NCI-H1694 (cell line): Measurements from ENCODE around the gene ANKRD2.
"Not testable (repeated sequence)": the region's sequence is repeated elsewhere in the genome, so short reads cannot be mapped to it uniquely, and the experiment has no call there.

Experiments
- DNase-seq: peaks from one replicate; lab custom pipeline; 2025; lab: John Stamatoyannopoulos, UW

ANKRD2 gene

GRCh38 chr10:97572214-97572989 lies at the start of gene ANKRD2:
Gene ANKRD2 (plus strand): TSS chr10:97572779. CDS start chr10:97572789, 10 bp downstream.
- peak; percentile 72 for DNase-seq

GRCh38 chr10:97522937-97523336 lies 49.6 kb upstream of the ANKRD2 start:
- no peak for DNase-seq

- DNase-seq = no peak
Measured at GRCh38 chr10:97525086-97525485, 47.5 kb upstream of the ANKRD2 start.

GRCh38 chr10:97525683-97526110 lies 46.9 kb upstream of the ANKRD2 start:
- no peak for DNase-seq

- DNase-seq = not testable (repeated sequence)
Measured at GRCh38 chr10:97528876-97529275, 43.7 kb upstream of the ANKRD2 start.

- DNase-seq = no peak
Measured at GRCh38 chr10:97529685-97530465, 42.7 kb upstream of the ANKRD2 start.

GRCh38 chr10:97531401-97531986 lies 41.1 kb upstream of the ANKRD2 start:
- DNase-seq = no peak

GRCh38 chr10:97532935-97533671 lies 39.5 kb upstream of the ANKRD2 start:
- DNase-seq = no peak

- DNase-seq = no peak
Measured at GRCh38 chr10:97533888-97534287, 38.7 kb upstream of the ANKRD2 start.

- DNase-seq = no peak
Measured at GRCh38 chr10:97534746-97535367, 37.7 kb upstream of the ANKRD2 start.

GRCh38 chr10:97537186-97537869 lies 35.3 kb upstream of the ANKRD2 start:
- DNase-seq = no peak

GRCh38 chr10:97538411-97538810 lies 34.2 kb upstream of the ANKRD2 start:
- DNase-seq = no peak

- DNase-seq = no peak
Measured at GRCh38 chr10:97538839-97539238, 33.7 kb upstream of the ANKRD2 start.

- no peak for DNase-seq
Measured at GRCh38 chr10:97539523-97540200, 32.9 kb upstream of the ANKRD2 start.

GRCh38 chr10:97540669-97541500 lies 31.7 kb upstream of the ANKRD2 start:
- DNase-seq = no peak

GRCh38 chr10:97542169-97543024 lies 30.2 kb upstream of the ANKRD2 start:
- no peak for DNase-seq

- no peak for DNase-seq
Measured at GRCh38 chr10:97543025-97543546, 29.5 kb upstream of the ANKRD2 start.
